G401 (cell line): ENCODE data around the gene WSB1. TPM values are rescaled to one million over a fixed set of nuclear protein-coding genes. Genes with fewer than 3 reads are reported as not detected.
"Not testable (repeated sequence)": the region's sequence is repeated elsewhere in the genome, so short reads cannot be mapped to it uniquely, and the experiment has no call there.

Experiments
- DNase-seq: peaks from one replicate; pipeline ENCODE4 v3.0.0-alpha.2; 2015; ENCODE audit warnings: low spot score
- in situ Hi-C: cut with HindIII; loops from 2 replicates; pipeline ENCODE4 v1.10.0; 2016; ENCODE audit warnings: low sequenced_read_pairs, mixed read lengths
- total RNA-seq: library from RNA; depleted of rRNA; stranded (reverse); fragments of >200 nt; shearing (Covaris generic); gene quantifications from 2 replicates; pipeline ENCODE4 v1.2.3, GENCODE V29; 2014

Gene WSB1
- total RNA-seq, 1 experiment from 2014 or later = 88.3 TPM

DNA sequence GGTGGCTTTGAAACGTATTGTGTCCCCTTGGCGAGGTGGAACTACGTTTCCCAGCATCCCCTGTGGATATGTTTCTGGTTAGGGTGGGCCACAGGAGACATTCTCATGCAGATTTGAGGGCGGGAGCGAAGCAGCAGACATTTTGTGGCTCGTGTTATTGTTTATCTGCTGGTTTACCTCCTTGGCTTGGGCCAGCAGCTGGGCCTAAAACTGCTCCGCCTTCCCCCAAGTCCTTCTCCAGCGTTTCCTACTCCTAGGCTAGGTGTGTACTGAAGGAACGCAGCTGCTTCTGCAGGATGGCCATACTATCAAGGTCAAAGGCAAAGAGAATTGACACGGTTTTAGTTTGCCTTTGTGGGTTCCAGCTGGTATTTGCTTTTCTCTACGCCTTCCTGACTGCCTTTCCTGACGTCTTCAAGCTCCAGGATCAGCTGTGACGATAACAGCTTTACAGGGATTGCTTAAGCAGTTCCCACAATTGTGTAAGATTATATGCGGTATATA, 17.2 kb upstream of the WSB1 start:
- no peak for DNase-seq
- in situ Hi-C loops = no loop called here

GRCh38 chr17:27279132-27279531, 14.8 kb upstream of the WSB1 start:
- in situ Hi-C loops, DNase-seq: not testable (repeated sequence)

GRCh38 chr17:27280527-27280926, 13.4 kb upstream of the WSB1 start:
- in situ Hi-C loops = no loop called here
- no peak for DNase-seq

DNA sequence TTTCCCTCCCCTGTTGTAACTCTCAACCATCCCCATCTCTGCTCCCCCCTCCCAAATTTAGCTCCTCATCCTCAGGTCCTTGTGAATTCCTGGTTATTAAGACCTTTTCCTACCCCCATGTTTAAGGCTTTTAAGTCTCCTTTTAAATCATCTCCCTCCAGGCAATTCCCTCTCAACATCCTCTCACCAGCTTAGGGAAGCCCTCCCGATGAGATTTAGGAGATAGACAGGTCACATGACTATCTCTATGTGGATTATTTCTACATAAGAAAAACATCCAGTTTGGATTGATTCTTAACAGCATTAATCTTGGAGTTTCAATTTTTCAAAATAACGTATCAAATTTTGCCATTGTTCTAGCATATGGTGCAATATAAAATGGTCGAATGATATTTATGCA, 12.5 kb upstream of the WSB1 start:
- in situ Hi-C loops = no loop called here

DNA sequence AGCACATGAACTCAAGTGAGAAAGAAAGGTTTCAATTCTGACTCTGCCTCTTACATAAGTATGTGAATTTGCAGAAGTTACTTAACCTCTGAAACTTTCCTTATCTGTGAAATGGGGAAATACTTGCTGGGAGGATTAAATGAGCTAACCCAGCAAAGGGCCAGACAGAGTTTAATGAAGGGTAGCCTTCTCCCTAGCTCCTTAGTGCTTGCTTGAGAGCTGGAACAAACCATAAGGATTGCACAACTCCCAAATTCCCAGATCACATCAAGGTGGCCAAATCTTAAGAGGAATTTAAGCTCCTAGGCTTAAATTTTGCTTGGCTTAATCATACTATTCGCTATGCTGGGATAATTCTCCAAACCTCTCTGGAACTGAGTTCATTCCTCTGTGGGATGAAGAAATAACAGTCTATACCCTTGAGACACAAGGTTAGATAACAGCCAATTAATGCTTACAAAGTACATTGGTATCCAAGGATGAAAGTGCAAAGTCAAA, 11.8 kb upstream of the WSB1 start:
- in situ Hi-C loops = no loop called here
- DNase-seq = no peak

More for the DNA sequence above, 12.5 kb upstream of the WSB1 start:
- no peak for DNase-seq

GRCh38 chr17:27283060-27283459, 10.9 kb upstream of the WSB1 start:
- in situ Hi-C loops = no loop called here
- no peak for DNase-seq

DNA sequence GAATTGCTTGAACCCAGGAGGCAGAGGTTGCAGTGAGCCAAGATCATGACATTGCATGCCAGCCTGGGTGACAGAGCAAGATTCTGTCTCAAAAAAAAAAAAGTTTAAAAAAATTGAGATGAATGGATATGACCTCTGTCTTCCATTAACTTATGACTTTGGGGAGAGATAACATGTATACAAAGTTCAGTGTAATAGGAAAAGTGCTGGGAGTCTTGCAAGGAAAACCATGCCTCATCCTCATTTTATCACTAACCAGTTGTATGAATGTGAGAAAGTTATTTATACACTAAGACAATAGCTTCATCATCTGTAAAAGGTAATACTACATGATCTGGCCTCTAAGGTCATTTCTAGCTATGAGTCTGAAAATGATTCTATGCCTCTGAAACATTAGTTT, 10.2 kb upstream of the WSB1 start:
- in situ Hi-C loops = no loop called here
- DNase-seq = no peak

DNA sequence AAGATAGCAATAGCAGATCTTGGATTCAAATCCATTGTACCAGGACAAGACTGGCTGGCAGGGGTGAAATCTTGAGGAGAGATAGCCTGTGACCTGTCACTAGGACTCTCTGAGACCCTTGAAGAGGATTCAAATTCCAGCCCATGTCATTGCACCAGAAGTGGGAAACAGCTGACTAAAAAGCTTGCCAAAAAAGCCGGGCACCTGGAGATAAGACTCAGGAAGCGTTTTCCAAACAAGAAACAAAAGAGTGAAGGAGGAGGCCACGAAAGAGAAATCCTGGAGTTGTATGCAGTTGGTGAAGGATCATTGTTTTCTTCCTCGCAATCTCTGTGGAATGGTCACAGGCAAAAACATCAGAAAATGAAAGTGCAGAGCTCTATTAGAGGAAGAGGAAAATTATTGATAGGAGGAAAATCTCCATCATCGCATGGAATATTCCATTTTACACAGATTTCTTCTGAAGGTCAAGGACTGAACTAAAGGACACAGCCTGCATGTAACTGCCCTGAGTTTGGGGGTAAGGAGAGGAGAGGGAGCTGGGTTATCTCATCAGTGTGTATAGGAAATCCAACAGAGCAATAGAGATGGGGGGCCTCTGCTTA, 9.0 kb upstream of the WSB1 start:
- no peak for DNase-seq
- in situ Hi-C loops = no loop called here

DNA sequence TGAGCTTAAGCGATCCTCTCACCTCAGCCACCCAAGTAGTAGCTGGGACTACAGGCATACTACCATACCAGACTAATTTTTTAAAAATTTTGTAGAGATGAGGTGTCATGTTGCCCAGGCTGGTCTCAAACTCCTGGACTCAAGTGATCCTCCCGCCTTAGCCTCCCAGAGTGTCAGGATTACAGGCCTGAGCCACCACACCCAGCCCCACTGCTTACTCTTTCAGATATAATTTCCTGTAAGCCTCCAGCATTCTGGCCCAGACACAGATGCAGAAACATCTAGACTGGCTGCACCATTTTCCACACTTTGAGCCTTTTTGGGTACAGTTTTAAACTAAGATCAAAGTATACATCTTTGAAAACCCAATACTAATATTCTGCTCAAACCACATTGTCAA, 8.4 kb upstream of the WSB1 start:
- in situ Hi-C loops = no loop called here
- no peak for DNase-seq

DNA sequence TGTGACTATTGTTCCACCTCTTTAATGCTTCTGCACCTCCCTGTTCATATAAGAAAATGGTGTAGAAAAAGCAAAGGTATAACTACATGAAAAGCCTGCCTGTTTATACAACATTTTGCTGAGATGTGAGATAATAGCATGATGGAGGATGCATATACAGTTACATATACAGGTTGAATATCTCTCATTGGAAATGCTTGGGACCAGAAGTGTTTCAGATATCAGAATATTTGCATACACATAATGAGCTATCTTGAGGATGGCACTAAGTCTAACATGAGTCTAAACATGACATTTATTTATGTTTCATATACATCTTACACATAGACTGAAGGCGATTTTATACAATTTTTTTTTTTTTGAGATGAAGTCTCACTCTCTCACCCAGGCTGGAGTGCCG, 5.7 kb upstream of the WSB1 start:
- DNase-seq = no peak
- in situ Hi-C loops = no loop called here

DNA sequence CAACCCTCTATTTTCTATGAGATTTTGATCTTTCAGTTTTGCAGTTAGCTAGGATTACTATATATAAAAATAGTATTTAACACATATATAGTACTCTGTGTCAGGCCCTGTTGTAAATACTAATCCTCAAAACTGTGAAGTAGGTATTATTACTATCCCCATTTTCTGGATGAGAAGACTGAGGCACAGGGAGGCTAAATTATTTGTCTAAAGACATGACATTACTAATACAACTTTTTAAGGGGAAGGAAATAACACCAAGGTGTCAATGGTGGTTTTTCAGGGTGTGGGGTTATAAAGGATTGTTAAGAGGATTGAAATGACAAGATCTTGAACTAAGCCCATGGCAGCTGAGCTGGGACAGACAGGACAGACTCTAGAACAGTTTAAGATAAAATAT, 4.1 kb upstream of the WSB1 start:
- in situ Hi-C loops = no loop called here

DNA sequence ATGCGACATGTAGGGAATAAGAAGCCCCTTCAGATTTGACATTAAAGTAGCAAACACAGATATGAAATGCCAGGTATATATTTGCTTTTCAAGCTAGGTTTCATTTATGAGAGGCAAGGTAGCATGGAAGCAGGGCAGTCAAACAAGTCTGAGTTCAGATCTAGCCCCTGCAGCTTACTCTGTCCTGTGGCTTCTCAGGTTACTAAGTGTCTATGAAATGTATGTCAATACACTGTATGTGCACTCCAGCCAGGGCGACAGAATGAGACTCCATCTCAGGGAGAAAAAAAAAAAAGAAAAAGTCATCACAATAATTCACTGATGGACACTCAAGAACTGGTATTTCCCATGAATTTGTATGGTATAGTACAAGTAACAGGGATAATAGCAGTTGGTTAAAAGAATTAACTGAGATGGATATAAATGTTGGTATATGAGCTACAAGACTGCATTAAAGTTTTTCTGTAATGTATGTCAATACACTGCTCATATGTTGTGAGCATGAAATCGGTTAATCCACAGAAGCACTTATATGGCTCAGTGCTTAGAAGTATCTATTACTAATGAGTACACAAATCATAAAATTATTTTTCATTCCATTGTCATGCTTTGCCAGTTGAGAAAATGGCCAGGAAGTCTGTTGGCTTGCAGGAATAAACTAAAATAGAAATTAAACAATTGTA, 2.9 kb upstream of the WSB1 start:
- DNase-seq = no peak
- in situ Hi-C loops = no loop called here

More for the DNA sequence above, 4.1 kb upstream of the WSB1 start:
- no peak for DNase-seq

GRCh38 chr17:27293359-27293897, 486 bp upstream of the WSB1 start:
- peak; percentile 8 for DNase-seq
- in situ Hi-C loops = no loop called here

GRCh38 chr17:27294689-27295630, 1.0 kb downstream of the WSB1 start:
- in situ Hi-C loops = no loop called here
- DNase-seq = peak; percentile 67

DNA sequence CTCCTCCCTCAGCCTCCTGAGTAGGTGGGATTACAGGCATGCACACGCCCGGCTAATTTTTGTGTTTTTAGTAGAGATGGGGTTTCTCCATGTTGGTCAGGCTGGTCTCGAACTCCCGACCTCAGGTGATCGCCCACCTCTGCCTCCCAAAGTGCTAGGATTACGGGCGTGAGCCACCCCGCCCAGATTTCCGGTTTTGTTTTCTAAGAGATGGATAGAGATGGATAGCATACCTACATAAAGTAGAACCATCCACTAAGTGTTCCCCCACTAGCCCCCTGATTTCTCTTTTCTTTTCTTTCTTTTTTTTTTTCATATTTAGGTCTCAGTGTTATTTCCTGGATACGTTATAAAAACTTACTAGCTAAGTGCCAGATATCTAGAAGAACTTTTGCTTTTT, 2.0 kb downstream of the WSB1 start:
- no peak for DNase-seq
- in situ Hi-C loops = no loop called here

DNA sequence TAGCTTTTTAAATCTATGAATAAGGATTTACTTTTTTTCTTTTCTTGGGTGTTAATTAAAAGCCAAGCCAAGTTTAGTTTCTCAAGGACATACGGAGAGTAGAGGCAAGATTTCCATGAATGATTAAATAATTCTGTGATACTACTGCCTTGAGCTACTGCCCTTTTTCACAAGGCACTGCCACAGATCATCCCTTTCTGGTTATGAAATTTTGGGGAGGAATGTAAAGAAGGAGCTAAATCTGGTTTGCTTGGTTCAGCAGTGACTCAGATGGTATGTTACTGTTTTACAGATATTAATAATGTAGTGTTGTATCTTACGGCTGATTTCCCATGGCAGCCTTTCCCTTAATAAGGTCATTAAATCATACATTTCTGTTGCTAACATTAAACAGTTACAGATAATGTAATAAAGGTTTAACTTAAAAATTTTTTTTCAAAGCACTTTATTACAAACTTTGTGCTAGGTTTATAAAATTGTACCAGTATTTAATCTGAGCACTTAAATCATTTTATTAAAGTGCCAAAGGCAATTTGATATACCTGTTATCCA, 2.6 kb downstream of the WSB1 start:
- in situ Hi-C loops = no loop called here
- DNase-seq = no peak

- in situ Hi-C loops = no loop called here
Measured at GRCh38 chr17:27299384-27300049, 5.6 kb downstream of the WSB1 start.

DNA sequence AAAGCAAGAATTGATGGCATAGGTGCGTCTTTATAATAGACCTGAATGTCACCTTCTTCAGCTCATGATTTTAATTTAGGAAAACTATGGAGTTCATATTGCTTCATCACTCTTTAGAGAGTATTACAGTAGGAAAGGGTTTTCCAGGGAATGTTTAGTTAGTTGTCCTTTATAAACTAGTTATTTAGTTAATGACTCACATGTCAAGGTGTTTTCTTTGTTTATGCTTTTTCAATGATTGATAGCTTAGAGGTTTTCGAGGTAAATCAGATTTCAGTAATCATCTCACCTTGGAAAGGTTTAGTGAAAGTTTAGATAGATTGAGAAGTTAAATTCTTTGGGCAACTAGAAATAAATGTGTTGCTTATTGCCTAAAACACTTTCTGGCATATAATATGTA, 9.8 kb downstream of the WSB1 start:
- DNase-seq = no peak
- in situ Hi-C loops = no loop called here

More at GRCh38 chr17:27299384-27300049, 5.6 kb downstream of the WSB1 start:
- DNase-seq = no peak
